CD4-positive, alpha-beta T cell treated with Interleukin-6 at 100 ng/mL for 8 hours (primary cell): ENCODE results near the gene ARL6IP4.

Source experiments
- DNase-seq: peaks from one replicate; pipeline ENCODE4 v3.0.0-alpha.2; 2020; ENCODE audit warnings: mixed read lengths, low spot score

The ARL6IP4 gene

DNA sequence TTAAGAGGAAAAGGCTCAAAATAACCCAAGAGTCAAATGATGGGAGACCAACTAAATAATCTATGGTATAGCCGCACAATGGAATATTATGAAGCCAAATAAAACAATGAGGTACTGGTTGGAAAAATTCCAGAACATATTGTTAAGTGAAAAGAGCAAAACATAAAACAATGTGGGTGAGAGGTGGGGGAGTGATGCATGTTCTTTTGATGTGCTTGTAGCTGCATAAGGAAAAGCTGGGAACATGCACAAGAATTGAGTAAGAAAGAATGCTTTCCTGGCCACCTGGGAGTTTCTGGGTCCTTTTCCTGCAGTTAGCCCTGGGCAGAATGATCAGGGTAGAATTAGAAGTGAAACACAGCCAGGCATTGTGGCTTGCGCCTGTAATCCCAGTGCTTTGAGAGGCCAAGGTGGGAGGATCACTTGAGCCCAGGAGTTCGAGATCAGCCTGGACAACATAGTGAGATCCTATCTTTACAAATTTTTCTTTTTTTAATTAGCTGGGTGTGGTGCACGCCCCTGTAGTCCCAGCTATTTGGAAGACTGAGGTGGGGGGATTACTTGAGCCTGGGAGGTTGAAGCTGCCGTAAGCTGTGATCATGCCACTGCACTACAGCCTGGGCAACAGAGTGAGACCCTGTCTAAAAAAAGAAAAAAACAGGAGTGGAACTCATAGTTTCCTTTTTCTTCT, 22.1 kb upstream of the ARL6IP4 start:
- DNase-seq = no peak

DNA sequence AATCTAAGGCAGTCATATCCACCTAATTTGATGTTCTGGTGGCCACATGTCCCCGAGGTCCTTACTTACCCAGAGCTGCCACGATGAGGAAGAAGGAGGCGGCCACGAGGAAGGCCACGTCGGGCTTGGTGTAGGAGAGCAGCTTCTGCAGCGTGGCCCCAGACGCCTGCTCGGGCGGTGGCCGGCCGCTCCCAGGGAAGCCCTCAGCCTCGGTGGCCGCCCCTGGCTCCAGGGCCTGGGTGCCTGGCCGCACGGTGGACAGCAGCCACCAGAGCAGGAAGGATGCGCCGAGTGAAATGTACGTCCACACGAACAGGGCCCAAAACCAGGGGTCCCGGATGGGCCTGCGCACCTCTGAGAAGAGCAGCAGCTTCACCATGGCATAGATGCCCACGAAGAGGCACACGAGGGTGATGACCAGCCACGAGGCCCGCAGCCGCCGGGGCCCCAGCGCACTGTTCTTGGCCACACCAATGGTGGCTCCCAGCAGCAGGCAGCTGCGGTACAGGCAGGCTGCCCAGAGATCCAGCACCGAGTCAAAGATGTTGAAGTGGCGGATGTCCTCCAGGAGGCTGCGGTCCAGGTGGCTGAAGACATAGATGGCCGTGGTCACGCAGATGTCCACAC, 20.8 kb upstream of the ARL6IP4 start:
- no peak for DNase-seq

DNA sequence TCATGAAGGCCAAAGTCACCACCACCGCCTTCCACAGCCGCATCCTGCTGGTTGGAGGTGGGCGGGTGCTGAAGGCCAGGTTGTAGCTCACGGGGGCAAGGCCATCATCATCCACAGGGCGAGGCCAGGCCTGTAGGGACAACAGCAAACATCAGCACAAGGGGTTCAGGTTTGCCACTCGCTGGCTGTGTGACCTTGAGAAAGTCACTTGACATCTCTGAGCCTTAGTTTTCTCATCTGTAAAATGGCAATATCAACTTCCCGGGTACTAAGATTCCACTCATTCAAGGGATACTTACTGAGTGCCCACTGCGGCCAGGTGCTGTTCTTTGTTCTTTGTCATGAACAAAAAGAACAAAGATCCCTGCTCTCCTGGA, 20.3 kb upstream of the ARL6IP4 start:
- no peak for DNase-seq

DNA sequence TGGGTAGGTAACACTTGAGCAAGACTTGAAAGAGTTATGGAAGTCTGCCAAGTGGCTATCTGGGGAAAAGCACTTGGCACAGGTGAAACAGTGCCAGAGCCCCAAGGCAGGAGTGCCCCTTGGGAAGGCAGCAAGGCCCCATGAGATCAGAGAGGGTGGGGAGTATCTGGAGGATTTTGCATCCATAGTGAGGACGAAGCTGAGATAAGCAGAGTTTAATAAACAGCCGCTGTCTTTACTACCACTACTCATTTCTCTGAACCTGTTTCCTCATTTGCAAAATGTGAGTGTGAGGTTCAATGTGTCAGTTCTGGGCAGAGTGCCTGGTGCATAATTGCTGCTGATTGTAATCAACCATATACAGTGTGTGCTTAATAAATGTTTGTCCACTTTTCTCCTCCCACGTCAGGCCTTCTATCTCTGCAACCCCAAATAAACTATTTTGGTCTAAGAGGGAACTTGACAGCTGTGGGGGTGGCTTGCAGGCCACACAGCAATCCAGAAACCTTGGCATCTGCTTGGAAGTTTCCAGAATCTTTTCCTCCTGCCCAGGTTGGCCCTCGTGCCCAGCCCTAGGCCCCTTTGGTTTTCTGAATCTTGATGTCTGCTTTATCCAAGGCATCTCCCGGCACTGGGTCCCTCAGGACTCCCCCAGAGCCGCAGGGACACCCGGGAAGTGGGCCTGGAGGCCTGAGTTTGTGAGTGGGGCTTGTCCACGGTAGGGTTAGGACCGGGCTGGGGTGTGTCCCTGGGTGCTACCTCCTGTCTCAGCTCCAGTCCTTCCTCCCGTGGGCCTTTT, 18.8 kb upstream of the ARL6IP4 start:
- DNase-seq = no peak

DNA sequence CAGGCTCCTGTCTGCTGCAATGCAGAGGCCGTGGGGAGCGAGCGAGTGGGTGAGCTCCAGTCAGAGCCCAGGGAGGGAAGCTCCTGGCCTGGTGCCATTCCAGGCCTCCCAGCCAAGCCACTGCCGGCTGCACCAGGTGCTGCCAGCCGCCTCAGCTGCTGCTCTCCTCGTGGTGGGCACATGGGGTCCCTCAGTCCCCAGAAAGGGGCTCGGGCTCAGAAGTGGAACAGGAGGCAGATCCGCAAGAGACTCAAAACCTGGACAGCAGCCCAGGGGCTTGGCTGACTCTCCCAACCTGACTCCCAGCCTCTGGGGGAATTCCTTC, 16.6 kb upstream of the ARL6IP4 start:
- DNase-seq = no peak

DNA sequence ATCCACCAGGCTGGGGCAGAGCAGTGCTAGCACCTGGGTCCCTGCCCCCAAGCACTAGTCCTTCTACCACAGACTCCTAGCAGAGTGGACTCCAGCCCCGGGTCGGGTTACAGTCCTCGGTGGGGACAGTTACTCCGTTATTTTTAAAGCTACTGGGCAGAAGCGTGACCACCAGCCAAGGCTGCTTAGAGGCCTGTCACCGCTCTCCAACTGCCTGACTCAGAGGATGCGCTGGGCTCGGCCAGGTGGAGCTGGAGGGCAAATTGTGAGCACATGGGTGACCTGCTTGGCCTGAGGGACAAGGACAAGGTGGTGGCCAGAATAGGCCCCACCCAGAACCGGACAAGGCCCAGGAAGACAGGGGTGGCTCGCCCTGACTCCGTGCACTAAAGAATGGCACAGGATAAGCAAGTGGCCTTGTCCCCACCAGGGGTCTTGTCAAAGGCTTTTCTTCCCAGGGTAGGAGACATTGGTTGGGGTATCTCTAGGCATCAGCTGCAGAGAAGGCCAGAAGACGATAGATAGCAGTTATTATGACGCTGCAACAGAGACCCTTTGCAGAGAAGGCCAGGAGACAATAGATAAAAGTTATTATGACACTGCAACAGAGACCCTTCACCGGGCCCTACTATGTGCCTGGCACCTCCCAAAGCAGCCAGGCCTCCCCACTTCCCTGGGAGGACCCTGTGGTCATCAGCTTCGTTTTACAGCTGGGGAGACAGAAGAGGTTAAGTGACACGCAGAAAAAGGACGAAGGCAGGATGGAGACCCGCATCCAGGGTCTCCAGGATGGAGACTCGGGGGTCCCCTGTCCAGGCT, 15.8 kb upstream of the ARL6IP4 start:
- DNase-seq = no peak

DNA sequence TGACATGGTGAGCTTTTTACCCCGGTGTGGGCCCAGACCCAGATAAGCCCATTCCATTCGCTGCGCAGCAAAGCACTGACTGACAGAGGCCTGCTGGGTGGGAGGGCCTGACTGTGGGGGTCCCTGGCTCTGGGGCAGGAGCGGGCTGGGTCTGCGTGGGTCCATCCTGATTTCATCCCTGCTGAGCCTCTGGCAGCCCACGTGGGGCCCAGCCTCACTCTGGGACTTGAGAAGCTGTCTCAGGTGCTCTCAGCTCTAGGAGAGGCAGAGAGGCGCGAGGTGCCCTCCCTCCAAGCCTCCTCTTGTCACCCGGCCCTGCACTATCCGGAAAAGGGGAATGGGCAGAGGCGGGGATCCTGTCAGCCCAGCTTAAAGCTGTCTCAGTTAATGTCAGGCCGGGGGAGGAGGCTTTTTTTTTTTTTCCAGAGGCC, 15.1 kb upstream of the ARL6IP4 start:
- DNase-seq = no peak

DNA sequence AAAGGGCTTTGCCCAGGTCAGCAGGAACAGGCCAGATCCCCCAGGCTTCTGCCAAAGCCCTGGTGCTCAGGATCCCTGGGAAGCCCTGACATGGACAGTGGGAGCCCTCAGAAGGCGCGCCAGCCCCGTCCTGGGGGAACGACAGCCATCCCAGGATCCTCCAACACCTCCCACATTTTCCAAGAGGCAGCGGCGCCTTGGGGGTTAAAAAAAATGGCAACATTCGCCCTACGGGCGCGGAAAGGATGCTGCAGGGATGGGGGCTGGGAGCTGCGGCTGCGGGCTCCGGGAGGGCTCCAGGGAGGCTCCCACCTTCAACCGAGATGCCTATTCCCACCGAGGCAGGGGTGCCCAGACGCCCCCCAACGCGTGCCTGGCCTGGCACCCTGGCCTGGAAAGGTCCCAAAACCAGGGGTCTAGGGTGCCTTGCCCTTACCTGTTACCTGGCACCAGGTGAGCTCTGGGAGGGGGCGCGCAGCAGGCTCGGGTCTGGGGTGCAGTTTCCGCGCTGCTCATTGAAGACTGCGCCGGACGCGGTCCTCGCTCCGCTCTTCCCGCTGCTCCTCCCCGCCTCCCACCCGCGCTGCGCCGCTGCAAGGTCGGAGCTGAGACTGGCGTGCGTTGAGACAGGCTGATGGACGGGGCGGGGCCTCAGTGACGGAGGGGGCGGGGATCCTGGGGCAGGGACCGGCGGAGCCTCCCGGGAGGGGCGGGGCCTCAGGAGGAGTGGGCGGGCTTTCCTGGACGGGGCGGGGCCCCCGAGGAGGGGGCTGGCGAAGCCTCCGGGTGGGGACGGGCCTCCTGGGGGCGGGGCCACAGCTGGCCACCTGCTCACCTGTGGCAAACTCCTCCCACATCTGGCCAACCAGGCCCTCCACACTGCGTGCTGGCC, 14.4 kb upstream of the ARL6IP4 start, which contains the start of gene ABCB9:
Gene ABCB9 (minus strand): TSS at position 613 of the 892 bp plus-strand sequence. CDS start 6,228 bp downstream, outside the sequence.
- DNase-seq = peak; percentile 97

DNA sequence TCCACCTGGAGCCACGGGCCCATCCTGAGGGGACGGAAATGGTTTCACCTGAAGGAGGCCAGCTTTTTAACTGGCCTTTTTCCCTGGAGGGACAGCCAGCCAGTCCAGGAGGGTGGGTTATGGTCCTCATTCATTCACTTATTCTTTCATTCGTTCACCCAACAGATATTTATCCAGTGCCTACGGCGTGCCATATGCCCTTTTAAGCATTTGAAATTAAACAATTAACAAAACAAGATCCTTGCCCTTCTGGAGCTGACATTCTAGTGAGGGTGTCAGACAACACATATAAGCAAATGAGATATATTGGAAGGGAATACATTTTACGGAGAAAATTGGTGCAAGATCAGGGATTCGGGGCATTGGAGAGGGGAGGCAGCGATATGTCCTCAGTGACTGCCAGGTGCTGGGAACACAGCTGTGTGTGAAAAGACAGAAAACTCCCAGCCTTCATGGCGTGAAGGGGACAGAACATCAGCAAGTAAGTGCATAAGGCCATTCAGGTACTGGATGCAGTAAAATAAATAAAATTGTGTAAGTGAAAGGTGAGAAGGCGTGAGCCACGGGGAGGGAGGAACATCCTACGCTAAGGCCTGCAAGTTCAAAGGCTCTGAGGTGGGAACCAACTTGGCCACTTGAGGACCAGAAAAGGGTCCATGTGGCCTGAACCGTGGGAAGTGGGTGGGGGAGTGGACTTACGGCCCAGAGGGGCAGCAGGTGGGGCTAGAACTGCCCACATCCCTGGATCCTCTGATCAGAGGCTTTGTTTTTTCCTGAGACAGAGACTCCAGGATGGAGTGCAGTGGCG, 13.5 kb upstream of the ARL6IP4 start:
- DNase-seq = no peak

DNA sequence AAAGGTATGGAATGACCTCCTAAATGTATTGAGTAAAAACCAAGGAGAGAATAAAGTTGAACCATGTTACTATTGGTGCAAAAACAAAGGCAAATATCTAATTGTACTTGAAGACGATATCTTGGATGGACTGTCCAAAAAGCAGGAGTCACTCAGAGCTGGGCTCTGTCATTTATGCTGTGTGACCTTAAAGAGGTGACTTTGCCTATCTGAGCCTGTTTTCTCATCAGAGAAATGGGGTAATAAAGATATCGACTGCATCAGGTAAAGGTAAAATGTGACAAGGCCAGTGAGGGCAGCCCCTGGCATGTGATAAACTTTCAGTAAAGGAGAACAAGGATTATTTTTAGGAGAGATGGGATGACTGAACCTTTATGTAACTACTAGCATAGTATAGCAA, 12.4 kb upstream of the ARL6IP4 start:
- DNase-seq = no peak

DNA sequence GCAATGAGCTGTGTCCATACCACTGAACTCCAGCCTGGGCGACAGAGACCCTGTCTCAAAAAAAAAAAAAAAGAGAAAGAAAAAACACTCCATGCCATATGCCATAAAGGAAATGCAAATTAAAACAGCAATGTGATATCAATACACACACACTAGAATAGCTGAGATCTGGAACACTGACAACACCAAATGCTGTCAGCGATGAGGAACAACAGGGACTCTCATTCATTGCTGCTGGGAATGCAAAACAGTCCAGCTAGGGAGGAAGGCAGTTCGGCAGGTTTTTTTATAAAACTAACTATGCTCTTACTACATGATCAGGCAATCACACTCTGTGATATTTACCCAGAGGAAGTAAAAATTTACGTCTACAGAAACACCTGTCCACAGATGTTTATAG, 10.8 kb upstream of the ARL6IP4 start:
- no peak for DNase-seq

DNA sequence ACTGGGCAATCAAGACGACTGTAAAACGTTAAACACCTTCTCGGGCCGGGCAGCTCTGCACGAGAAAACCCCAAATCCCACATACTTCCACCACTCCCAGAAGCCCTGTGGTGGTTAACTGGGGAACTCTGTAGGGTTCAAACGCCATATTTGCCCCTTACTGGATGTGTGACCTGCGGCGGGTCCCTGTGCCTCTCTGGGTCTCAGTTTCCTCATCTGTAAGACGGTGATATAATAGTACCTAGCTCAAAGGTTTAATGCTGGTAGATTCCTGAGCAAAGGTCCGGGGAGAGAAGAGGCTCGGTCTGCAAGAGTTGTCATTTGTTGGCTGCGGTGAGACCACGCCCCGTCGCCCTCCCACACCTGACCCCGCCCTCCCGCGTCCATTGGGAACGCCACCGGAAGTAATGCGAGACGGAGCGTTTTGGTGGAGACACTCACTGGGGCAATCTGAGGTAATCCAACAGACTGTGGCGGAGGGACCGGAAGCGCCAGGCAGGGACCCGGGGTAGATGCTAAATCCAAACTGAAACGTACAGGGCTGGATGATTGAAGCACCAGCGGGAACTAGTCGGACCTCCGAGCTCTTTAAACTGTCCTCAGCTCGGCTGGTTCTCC, 6.1 kb upstream of the ARL6IP4 start:
- DNase-seq = peak; percentile 99

DNA sequence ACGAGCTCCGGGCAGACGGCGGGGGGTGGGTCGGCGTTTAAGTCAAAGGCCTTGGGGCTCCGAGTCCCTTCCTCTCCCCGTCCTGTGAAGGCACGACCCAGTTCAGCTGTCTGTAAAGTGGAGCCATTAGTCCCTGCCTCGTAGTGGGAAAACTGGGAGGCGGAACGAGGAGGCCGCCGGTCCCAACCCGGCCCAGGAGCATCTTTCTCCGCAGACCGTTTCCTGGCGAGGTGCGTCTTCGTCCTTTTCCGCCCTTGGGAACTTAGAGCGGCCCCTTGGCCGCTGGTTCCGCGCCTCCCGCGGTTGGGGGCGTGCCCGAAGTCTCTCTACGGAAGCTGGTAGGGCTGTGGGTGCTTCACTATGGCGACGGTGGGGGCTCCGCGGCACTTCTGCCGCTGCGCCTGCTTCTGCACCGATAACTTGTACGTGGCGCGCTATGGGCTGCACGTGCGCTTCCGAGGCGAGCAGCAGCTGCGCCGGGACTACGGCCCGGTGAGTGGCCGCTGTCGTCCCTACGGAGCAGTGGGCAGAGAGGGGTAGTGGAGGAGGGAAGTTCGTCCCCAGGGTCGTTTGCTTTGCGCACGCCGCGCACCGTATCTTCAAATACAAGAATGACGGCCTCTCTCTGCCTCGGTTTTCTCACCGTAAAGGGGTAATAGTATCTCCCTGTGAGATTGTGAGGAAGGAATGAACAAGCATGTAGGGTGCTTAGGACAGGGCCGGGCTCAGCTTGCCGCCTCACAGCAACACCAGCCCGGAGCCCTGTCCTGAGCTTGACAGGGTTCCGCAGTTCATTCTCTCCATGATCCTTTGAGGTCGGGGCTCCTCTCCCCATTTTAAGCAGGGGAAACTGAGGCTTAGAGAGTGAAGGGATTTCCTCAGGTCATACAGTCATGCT, 5.3 kb upstream of the ARL6IP4 start, which contains the start of gene OGFOD2:
Gene OGFOD2 (plus strand): TSS at position 353 of the 898 bp plus-strand sequence. CDS start 8 bp downstream, at position 361.
- DNase-seq = peak; percentile 90

DNA sequence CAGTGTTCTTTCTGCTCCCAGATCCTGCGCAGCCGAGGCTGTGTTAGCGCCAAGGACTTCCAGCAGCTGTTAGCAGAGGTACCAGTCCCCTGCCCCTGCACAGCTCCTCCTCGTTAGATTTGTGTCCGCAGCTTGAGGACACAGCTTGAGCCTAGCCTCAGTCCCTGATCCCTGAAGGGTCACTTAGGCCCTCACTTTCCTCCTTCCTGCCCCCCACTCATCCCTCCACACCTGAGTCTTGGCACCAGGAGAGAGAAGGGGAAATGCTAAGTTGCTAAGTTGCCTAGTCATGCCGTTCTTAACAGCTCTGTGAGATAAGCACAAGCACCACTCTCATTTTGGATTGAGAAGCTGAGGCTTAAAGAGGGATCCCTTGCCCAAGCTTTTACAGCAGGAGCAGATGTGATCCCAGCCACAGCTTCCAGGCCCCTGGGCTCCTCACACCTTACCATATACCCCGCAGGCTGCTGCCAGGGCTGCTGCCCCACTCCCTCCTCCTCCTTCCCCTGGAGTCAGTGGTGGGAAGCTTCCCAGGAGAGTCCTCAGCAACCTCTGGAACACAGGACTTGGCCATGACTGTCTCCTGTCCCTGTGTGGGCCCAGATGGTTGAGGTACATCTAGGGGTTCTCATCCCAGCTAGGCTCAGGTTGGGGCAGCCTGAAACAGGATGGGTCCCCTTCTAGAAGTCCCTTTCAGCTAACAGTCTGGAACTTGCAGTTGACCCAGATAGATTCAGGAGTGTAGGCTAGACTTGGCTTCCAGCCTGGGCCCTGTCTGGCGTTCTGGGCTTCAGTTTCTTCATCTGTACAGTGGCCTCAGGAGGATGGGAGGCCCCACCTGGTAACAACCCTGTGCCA, 4.5 kb upstream of the ARL6IP4 start:
- DNase-seq = no peak

DNA sequence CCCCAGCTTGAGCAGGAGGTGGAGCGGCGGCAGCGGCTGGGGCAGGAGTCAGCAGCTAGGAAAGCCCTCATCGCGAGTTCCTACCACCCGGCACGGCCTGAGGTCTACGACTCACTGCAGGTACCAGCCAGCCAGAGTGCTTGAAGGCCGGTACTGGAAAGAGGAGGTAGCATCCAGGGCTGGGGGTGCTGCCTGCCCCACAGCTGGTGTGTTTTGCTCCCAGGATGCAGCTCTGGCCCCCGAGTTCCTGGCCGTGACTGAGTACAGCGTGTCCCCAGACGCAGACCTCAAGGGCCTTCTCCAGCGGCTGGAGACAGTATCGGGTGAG, 3.9 kb upstream of the ARL6IP4 start:
- no peak for DNase-seq

DNA sequence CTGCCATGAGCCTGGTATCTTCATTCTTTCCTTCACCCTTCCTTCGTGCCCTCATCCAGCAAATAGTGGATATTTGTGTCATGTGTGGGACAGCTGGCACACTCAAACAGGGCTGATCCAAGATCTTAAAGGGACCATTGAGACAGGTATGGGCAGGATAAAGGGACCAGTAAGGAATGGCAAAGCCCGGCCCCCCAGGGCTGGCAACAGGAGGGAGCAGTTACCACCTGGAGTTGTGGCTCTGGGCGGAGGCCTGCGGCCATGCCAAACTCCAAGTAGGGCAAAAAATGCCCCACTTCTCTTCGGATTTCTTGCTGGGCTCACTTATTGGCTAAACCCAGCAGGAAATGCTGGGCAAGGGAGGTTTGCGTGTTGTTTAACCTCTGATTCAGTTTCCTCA, 3.3 kb upstream of the ARL6IP4 start:
- no peak for DNase-seq

DNA sequence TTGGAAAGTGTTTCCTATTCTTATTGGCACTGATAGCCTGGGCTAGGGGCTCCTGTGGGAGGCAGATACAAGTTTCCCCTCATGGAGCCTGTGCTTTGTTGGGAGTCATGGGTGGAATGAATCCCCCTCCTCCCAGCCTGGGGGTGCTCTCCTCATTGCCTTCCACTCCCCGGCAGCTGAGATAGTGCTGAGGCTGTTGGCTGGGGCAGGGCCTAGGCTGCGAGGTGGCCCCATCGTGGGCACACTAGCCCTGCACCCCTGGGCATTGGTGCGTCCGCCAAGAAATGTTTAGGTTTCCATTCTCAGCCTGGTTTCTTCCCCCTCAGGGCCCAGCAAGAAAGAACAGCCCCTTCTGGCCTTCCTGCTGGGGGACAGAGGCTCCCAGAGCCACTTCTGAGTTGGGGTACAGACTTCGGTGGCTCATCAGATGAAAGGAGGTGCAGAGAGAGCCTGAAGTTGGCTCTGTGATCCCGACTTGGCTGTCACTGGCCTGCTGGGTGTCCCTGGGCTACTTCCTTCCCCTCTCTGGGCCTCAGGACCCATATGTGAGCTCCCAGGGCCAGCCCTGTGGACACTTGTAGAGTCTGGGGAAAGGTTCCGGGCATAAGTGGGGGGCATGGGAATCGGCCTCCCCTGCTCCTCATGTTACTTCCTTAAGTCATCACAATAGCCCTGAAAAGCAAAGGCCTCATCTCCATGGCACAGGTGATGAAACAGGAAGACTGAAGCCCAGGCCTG, 2.7 kb upstream of the ARL6IP4 start:
- no peak for DNase-seq
